ENCODE measurements around the gene CEBPG. TPM values are rescaled to one million over a fixed set of nuclear protein-coding genes. Genes with fewer than 3 reads are reported as not detected.
A peak's percentile ranks its signal among the peaks of the same experiment; 100 is the strongest.

CEBPG gene
- total RNA-seq, 6 experiments from 2014 or later: 15.0 to 32.3 (median 27.1) TPM

DNA sequence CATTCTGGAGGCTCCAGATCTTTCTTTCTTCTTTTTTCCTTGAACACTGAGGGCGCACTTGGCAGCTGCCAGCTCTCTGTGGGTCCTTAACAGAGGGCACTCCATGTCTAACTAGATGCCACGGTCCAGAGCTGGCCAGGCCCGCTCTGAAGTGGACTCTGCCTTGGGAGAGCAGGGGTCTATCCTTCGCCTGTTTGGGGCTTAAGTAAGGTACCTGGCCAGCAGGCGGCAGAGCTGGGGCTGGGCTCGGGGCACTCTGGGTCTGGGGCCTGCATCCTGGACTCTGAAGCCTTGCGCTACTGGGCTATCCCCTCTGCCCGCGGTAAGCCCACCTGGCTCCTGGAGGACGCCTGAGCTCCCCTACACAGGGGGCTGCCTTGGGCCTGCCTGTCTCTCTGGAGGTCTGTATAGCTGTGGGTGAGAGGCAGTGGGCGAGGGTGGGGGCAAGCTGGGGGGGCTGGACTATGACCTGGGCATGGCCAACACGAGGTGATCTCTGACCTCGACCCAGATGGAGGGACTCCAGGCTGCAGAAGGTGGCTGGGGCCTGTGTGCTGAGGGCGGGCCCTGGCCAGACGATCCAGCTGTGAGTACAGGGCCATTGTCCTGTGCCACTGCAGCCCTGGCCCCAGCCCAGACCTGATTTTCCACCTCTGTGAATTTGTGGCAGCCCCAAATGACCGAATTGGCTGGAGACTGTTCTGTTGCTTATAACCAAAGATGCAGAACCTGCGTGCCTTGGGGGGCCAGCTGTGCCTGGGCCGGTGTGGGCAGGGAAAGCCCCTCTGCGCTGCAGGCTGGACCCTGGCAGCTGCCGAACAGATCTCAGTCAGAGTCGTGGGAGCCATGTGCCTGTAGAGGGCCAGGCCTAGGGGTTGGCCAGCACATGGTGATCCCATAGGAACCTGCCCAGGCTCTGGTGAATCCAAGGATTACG lies 26.5 kb downstream of the CEBPG start:
- TF ChIP-seq, protein P1, sequence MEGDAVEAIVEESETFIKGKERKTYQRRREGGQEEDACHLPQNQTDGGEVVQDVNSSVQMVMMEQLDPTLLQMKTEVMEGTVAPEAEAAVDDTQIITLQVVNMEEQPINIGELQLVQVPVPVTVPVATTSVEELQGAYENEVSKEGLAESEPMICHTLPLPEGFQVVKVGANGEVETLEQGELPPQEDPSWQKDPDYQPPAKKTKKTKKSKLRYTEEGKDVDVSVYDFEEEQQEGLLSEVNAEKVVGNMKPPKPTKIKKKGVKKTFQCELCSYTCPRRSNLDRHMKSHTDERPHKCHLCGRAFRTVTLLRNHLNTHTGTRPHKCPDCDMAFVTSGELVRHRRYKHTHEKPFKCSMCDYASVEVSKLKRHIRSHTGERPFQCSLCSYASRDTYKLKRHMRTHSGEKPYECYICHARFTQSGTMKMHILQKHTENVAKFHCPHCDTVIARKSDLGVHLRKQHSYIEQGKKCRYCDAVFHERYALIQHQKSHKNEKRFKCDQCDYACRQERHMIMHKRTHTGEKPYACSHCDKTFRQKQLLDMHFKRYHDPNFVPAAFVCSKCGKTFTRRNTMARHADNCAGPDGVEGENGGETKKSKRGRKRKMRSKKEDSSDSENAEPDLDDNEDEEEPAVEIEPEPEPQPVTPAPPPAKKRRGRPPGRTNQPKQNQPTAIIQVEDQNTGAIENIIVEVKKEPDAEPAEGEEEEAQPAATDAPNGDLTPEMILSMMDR (IDR thresholded peaks at IDR 0.05): peak in 2 of 4 donors; percentile 5 to 19
- peak; percentile 0 for TF ChIP-seq POLR2A (IDR thresholded peaks at IDR 0.05)
- DNase-seq (peak; percentile 75 to 95 (median 91)), ATAC-seq (peak; percentile 44 to 66 (median 61))
- WGBS (ENCODE audit: insufficient coverage, low coverage, low lambda C conversion rate, missing lambda C conversion rate): 25% methylated on average over 12 of the region's 22 CpGs
- intact Hi-C loops (cut with DNase I): loop anchor here (5.0 to 10.0 kb wide), 3 partner anchors 65 to 98 kb away; partner anchors contain the start of gene CEBPA (in 2 of the 2)
- Histone ChIP-seq H3K9me3 (no peaks in the 10 kb centered on the region), H3K27me3 (no peaks in the 10 kb centered on the region), H3K27ac (peak overlapping the region in 2 of 3 donors; percentile 96 to 99), H3K36me3 (no peaks in the 10 kb centered on the region), H3K4me3 (peak overlapping the region in 1 of 3 donors; percentile 21), H3K4me1 (peaks cover 0 to 95% (median 49%) of the 10 kb centered on the region in 4 donors)

DNA sequence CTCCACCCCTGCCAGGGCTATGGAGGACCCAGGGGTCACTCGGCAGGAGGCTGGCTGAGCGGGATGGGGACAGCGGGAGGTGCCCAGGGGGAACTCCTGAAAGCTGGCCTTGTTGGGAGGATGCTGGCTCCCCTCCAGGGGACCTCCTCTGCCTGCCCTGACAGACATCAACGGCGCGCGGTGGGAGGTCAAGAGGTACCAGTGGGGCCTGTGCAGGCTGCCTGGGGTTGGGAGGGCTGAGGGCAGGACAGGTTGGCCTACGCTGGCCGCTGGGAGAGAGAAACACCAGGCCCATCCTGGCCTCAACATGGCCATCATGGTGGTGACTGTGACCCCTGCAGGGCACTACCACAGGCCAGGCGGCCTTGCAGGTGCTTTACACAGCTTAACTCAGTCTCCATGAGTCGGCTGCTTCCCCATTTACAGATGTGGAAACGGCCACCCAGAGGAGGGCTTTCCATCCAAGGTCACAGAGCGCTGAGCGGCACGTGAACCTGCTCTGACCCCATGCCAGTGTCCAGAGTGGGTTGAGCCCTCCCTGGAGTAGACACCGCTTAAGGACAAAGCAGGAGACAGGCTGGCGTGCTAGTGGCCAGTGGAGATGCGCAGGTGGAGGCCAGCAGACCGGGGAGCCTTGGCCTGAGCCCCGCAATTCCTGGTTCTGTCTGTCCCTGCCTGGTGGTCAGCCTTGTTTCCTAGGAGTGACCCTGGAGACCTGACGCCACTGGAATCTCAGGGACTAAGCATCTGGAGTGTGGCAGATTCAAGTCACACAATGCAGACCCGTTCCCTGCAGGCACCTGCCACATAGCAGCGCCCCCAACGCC lies 27.6 kb downstream of the CEBPG start:
- Histone ChIP-seq H3K36me3 (no peaks in the 10 kb centered on the region), H3K27me3 (no peaks in the 10 kb centered on the region), H3K4me3 (peak overlapping the region in 1 of 3 donors; percentile 21), H3K27ac (peak overlapping the region in 2 of 3 donors; percentile 96 to 99), H3K4me1 (peaks cover 0 to 95% (median 48%) of the 10 kb centered on the region in 4 donors), H3K9me3 (no peaks in the 10 kb centered on the region)
- intact Hi-C loops (cut with DNase I): loop anchor here (5.0 to 10.0 kb wide), 3 partner anchors 66 to 99 kb away; partner anchors contain the start of gene CEBPA (in 2 of the 2)
- WGBS (ENCODE audit: insufficient coverage, low coverage, low lambda C conversion rate, missing lambda C conversion rate): no CpG with 5 or more reads among the region's 24 CpGs
- peak; percentile 12 for TF ChIP-seq POLR2A (IDR thresholded peaks at IDR 0.05)
- TF ChIP-seq, protein P1 (IDR thresholded peaks at IDR 0.05): no peak
- ATAC-seq (peak in 2 of 4 donors; percentile 0 to 12), DNase-seq (peak; percentile 46 to 74 (median 66))

DNA sequence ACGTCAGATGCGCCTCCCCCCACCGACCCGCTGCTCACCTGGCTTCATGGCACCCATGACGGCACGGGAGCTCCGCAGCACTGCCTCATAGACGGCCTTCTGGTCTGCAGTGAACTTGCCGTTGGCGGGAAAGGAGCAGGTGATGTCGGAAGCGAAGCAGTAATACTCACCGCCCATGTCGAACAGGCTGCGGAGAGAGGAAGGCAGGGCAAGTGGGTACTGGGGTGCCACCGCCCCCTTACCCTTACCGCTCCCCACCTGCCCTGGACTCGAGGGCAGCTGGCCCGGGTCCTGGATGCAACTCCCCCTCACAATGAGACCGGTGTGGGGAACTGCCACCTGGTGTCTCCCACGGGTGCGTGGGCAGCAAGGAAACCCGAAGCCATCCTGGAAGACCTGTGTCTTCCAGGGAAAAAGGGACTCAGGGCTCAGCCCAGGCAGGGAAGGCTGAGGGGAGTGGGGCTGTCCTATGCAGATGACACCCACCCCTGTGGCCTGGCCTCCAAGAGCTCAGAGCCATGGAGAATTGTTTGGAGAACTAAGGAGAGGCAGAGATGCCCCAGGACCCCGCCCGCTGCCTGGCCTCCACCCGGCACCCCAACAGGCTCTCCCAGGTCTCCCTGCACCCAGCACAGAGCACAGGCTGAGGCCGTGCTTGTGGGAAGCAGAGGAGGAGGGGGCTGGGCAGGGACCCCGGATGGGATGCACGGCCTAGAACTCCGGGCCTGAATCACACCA lies 28.3 kb downstream of the CEBPG start:
- intact Hi-C loops (cut with DNase I): loop anchor here (5.0 to 10.0 kb wide), 3 partner anchors 67 to 100 kb away; partner anchors contain the start of gene CEBPA (in 2 of the 2)
- no peak for ATAC-seq
- Histone ChIP-seq H3K27me3 (no peaks in the 10 kb centered on the region), H3K27ac (peak overlapping the region; percentile 83 to 99 (median 96)), H3K9me3 (no peaks in the 10 kb centered on the region), H3K4me3 (no peak overlapping the region), H3K36me3 (no peaks in the 10 kb centered on the region), H3K4me1 (peaks cover 0 to 97% (median 49%) of the 10 kb centered on the region in 4 donors)
- TF ChIP-seq POLR2A (IDR thresholded peaks at IDR 0.05): no peak
- TF ChIP-seq, protein P1 (IDR thresholded peaks at IDR 0.05): no peak
- WGBS (ENCODE audit: insufficient coverage, low coverage, low lambda C conversion rate, missing lambda C conversion rate): 61% methylated on average over 6 of the region's 30 CpGs
- DNase-seq: peak in 2 of 3 donors; percentile 26 to 42
